Testis (tissue), 3 donors: ENCODE results near the gene MARS1. TPM values are rescaled to one million over a fixed set of nuclear protein-coding genes. Genes with fewer than 3 reads are reported as not detected.
A peak's percentile ranks its signal among the peaks of the same experiment; 100 is the strongest.

ENCODE experiments used
- DNase-seq: peaks from one replicate; pipeline ENCODE4 v3.0.0-alpha.2; 2019
- H3K27ac ChIP-seq, 2 donors: fragments of 200-600 bp; sonication (generic); one replicate each; pipeline ENCODE4 v1.5.1; 2019
- H3K27me3 ChIP-seq: fragments of 200-600 bp; sonication (generic); one replicate; pipeline ENCODE4 v1.5.1; 2019
- H3K36me3 ChIP-seq: fragments of 200-600 bp; sonication (generic); one replicate; pipeline ENCODE4 v1.5.1; 2017; ENCODE audit warnings: low read depth; ENCODE audit errors: missing control alignments
- H3K4me1 ChIP-seq: fragments of 200-600 bp; sonication (generic); one replicate; pipeline ENCODE4 v1.5.1; 2019
- H3K4me3 ChIP-seq, 2 donors: fragments of 200-600 bp; sonication (generic); one replicate each; pipeline ENCODE4 v1.5.1; 2017 to 2019
- H3K9me3 ChIP-seq: fragments of 200-600 bp; sonication (generic); one replicate; pipeline ENCODE4 v1.5.1; 2017
- CTCF ChIP-seq, 3 experiments: fragments of 450-650 bp in 2 of 3; fragments of 200-600 bp in 1 of 3; sonication (generic) in 1 of 3; IDR thresholded peaks; one replicate each; pipeline ENCODE4 v1.5.1; 2016 to 2019; ENCODE audit warnings: antibody characterized with exemption in 3 of 3, mild to moderate bottlenecking in 2 of 3, moderate library complexity in 1 of 3
- POLR2A ChIP-seq: fragments of 450-650 bp; IDR thresholded peaks from one replicate; pipeline ENCODE4 v1.6.1; 2017; ENCODE audit warnings: antibody characterized with exemption, mild to moderate bottlenecking, moderate library complexity
- WGBS, 2 donors: methylation state at CpG; one replicate each; pipeline ENCODE4 v1.1.5; 2018; 5-methylcytosine and 5-hydroxymethylcytosine counted together
- intact Hi-C: fragments of 100-400 bp; cut with DNase I; formaldehyde crosslinking; loops from one replicate; pipeline ENCODE4 v1.15.1; 2023; ENCODE audit warnings: low total_unique reads
- polyA plus RNA-seq: library from polyadenylated mRNA; stranded (reverse); fragments of 350-450 nt; fragmentation: Illumina TruSeq; extraction: RNeasy Lipid Tissue Mini Kit (QIAGEN cat#74804); gene quantifications from one replicate; pipeline ENCODE4 v1.2.3, GENCODE V29; 2014; ENCODE audit warnings: low read depth, low replicate concordance; ENCODE audit not compliant: insufficient read depth
- total RNA-seq, 2 donors: library from RNA; depleted of rRNA; stranded (reverse); fragments of >200 nt; gene quantifications; one replicate each; pipeline ENCODE4 v1.2.3, GENCODE V29; 2016

Gene MARS1
- total and polyA plus RNA-seq, 3 donors from 2014 or later, result 90.6 to 144 (median 105) TPM

GRCh38 chr12:57462912-57463253 is 25.0 kb upstream of the MARS1 start:
- H3K9me3 ChIP-seq, result no peaks in the 10 kb centered on the region
- TF ChIP-seq POLR2A (no peak), CTCF (IDR thresholded peaks at IDR 0.05) (no peak)
- peak overlapping the region in 1 of 2 donors; percentile 51 for H3K27ac ChIP-seq
- no peak for DNase-seq
- intact Hi-C loops, result no loop called here
- WGBS, 2 donors, result 20 to 29% methylated on average over 5 of the region's 5 CpGs
- no peak overlapping the region for H3K4me3 ChIP-seq
- peaks cover 23% of the 10 kb centered on the region for H3K4me1 ChIP-seq
- no peaks in the 10 kb centered on the region for H3K36me3 ChIP-seq
- H3K27me3 ChIP-seq, result no peaks in the 10 kb centered on the region

- TF ChIP-seq CTCF (IDR thresholded peaks at IDR 0.05) (no peak), POLR2A (no peak)
- Histone ChIP-seq H3K4me1 (peaks cover 19% of the 10 kb centered on the region), H3K27ac (no peak overlapping the region), H3K9me3 (no peaks in the 10 kb centered on the region), H3K27me3 (no peaks in the 10 kb centered on the region), H3K36me3 (no peaks in the 10 kb centered on the region), H3K4me3 (no peak overlapping the region)
- 93% methylated on average over 12 of the region's 12 CpGs for WGBS, 2 donors
- no peak for DNase-seq
- intact Hi-C loops, result no loop called here
Measured at GRCh38 chr12:57464569-57464968, 23.3 kb upstream of the MARS1 start.

GRCh38 chr12:57465030-57465746 is 22.7 kb upstream of the MARS1 start:
- Histone ChIP-seq H3K36me3 (no peaks in the 10 kb centered on the region), H3K27ac (no peak overlapping the region), H3K27me3 (no peaks in the 10 kb centered on the region), H3K9me3 (no peaks in the 10 kb centered on the region), H3K4me3 (no peak overlapping the region), H3K4me1 (peaks cover 15% of the 10 kb centered on the region)
- no peak for TF ChIP-seq CTCF (IDR thresholded peaks at IDR 0.05)
- intact Hi-C loops, result no loop called here
- 83 to 92% methylated on average over 6 of the region's 6 CpGs for WGBS, 2 donors
- no peak for DNase-seq

- H3K27me3 ChIP-seq, result no peaks in the 10 kb centered on the region
- TF ChIP-seq POLR2A (no peak), CTCF (IDR thresholded peaks at IDR 0.05) (no peak)
- intact Hi-C loops, result no loop called here
- H3K4me3 ChIP-seq, result no peak overlapping the region
- H3K4me1 ChIP-seq, result peaks cover 15% of the 10 kb centered on the region
- no peak overlapping the region for H3K27ac ChIP-seq
- H3K9me3 ChIP-seq, result no peaks in the 10 kb centered on the region
- H3K36me3 ChIP-seq, result no peaks in the 10 kb centered on the region
- DNase-seq, result no peak
- 75 to 77% methylated on average over 14 of the region's 14 CpGs for WGBS, 2 donors
Measured at GRCh38 chr12:57465747-57466505, 21.9 kb upstream of the MARS1 start.
